T-helper 22 cell (primary cell): Measurements from ENCODE around the gene GPR3.

Source experiments
- DNase-seq: peaks from one replicate; pipeline ENCODE4 v3.0.0-alpha.2; 2020; ENCODE audit warnings: low read depth

The GPR3 gene

DNA sequence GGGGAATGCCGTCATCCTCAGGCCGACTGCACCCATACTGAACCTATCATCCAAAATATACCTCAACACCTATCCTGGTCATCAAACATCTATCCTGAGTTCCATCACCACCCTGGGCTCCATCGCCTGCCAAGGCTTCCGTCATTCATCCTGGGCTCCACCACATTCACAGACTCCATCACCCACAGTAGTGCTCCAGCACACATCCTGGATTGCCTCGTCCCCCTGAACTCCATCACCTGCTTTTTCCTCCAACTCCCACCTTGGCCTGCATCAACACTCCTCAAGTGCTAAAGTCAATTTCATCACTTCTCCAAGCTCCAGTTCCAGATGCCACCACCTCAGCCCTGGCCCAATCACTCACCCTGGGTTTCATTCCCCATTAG is 33.5 kb upstream of the GPR3 start:
- no peak for DNase-seq

DNA sequence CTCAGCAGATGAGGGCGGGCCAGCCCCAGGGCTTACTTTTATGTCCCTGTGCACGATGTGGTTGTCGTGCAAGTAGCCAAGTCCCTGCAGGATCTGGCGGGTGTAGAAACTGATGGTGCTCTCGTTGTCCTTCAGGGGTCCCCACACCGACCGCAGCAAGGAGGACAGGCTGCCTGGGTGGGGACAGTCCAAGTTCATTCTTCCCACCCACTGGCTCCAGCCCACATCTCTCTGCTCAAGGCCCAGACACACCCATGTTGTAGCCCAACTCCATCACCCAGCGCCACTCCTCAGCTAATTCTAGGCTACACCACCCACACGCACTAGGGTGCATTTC is 32.6 kb upstream of the GPR3 start:
- DNase-seq: no peak

DNA sequence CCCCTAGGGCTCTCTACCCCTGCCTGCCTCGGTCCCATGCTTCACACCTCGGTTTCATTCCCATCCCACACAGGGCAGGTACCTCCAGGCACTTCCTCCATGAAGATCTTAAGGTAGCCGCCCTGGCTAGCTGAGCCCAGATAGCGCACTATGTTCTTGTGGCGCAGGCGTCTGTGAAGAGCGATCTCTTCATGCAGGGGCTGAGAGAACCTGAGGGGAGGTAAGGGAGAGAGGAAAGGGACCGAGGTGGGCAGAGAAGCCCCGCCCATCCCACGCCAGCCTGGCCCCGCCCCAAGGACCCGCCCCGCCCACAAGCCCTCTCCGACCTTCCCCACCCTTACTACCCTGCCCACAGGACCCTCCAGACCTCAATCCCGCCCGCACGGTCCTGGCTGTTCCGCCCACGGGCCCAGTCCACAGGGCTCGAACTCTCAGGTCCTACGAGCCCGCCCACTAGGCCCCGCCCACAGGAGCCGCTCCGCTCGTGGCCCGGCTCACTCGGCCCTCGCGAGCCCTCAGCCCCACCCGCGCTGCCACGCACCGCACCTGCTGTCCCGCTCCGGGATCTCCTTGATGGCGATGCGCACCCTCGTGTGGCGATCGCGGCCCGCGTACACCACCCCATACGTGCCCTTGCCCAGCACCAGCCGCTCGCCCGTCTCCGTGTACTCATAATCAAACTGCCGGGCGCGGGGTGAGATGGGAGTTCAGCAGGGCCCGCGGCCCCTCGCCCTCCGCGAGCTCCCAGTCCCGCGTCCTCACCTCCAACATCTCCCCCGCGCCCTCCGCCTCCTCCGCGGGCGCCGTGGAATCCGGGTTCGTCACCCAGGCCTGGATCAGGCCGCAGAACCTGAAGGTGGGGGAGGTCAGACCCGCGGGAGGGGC is 32.0 kb upstream of the GPR3 start:
- peak; percentile 51 for DNase-seq

- DNase-seq: no peak
Measured at GRCh38 chr1:27361044-27361402, 31.4 kb upstream of the GPR3 start.

- no peak for DNase-seq
Measured at GRCh38 chr1:27361553-27361952, 30.9 kb upstream of the GPR3 start.

- DNase-seq: no peak
Measured at GRCh38 chr1:27363766-27364695, 28.4 kb upstream of the GPR3 start.

DNA sequence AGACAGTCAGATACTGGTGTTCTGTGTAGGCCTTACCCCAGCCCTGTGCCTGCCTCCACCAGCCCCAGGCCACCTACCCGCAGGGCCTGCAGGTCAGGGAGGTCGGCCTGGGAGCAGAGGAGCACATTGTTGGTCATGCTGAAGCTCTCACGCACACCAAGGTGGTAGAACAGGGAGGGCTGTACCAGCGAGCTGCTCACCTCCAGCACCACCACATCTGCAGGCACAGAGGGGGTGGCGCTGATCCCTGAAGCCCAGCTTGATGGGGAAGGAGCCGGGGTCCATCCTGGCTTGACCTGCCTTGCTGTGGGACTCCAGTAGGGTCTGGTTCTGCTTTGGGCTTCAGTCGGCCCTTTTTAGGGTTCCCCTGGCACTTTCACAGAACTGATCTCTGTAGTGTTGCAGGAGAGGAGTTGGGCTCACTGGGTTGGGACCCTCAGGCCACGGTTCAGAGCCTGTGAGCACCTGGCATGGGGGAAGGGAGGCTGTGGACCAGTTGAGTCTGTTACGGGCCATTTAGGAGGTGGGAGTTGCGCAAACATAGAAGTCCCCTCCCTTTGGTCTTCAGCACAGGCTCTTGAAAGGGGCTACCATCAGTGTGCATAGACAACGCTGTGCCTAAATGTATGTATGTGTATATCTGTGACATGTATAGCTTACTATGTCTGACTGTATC is 27.6 kb upstream of the GPR3 start:
- DNase-seq: no peak

DNA sequence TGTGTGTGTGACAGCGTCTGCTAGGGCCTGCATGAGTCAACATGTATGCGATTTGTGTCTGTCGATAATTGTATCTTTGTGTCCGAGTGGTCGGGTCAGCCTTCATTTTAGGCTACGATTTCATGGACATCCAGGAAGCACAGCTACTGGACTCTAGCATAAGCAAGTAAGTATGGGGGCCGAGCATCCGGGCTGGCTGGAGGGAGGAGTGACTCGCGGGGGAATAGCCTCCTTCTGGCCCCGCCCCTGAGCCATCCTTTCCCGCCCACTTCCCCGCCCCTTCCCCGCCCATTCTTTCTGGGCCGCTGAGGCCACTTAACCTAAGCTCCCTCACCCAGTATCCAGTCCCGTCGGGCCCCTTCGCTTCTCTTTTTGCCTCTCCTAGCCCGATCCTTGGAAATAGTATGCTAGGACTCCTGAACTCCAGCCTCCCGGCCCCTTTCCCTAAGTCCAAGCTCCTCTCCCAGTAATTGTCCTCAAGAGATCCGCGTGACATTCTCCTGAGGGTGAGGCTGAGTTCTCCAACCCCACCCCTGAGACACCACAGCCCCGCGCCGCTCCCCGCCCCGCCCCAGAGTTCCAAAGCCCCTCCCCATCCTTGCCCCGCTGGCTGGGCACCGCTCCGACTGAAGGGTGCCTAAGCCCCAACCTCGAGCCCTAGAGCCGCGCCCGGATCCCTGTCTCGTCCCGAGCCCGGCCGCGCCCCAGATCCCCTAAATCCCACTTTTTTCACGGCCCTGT is 26.9 kb upstream of the GPR3 start:
- peak; percentile 62 for DNase-seq

DNA sequence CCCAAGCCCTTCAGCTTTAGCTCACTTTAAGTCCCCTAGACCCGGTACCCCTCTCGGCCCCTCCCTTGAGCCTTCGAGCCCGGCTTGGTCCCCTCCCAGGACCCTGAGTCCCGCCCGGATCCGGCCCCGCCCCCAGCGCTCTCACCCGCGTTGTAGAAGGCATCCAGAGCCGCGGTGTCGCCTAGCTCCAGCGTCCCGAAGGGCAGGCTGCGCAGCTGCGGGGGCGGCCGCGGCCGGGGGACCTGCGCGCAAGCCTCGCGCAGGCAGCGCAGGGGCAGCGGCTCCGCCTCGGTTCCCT is 26.4 kb upstream of the GPR3 start:
- peak; percentile 60 for DNase-seq

- no peak for DNase-seq
Measured at GRCh38 chr1:27366411-27367159, 25.8 kb upstream of the GPR3 start, which contains the start of gene MAP3K6. Gene MAP3K6 (minus strand): TSS chr1:27366961. CDS start chr1:27366597, 364 bp downstream.

GRCh38 chr1:27367160-27367650 is 25.2 kb upstream of the GPR3 start:
- no peak for DNase-seq

GRCh38 chr1:27368869-27369582 is 23.4 kb upstream of the GPR3 start:
- DNase-seq: no peak

DNA sequence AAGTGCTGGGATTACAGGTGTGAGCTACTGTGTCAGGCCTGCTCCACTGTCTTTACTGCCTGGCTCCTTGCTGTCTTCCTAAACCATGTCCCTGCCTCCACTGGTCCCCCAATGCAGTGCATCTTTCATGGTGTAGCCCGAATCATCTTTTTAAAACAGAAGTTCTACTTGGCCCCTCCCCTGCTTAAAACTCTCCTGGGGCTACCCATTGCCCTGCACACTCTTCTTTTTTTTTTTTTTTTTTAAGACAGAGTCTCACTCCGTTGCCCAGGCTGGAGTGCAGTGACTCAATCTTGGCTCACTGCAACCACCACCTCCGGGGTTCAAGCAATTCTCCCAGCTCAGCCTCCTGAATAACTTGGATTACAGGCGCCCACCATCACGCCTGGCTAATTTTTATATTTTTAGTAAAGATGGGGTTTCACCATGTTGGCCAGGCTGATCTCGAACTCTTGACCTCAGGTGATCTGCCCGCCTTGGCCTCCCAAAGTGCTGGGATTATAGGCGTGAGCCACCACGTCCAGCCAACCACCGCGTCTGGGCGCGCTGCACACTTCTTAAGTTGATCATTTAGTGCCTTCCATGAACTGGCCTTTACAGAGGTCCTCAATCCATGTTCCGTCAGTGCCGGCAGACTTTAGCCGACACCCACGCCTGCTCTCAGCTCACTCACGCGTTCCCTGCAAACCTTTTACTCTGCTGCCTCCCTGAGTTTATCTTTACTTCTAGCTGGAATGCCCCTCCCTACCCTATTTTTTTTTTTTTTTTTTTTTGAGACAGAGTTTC is 20.2 kb upstream of the GPR3 start:
- no peak for DNase-seq

- DNase-seq: no peak
Measured at GRCh38 chr1:27372808-27373690, 19.4 kb upstream of the GPR3 start.

GRCh38 chr1:27374362-27375086 is 17.9 kb upstream of the GPR3 start, which contains the start of gene FCN3:
Gene FCN3 (minus strand): TSS chr1:27374824. CDS start chr1:27374818, 6 bp downstream.
- DNase-seq: no peak

- no peak for DNase-seq
Measured at GRCh38 chr1:27377760-27378495, 14.5 kb upstream of the GPR3 start.

- no peak for DNase-seq
Measured at GRCh38 chr1:27379564-27380122, 12.8 kb upstream of the GPR3 start.
